ENCODE results near the gene MTCH1.

DNA sequence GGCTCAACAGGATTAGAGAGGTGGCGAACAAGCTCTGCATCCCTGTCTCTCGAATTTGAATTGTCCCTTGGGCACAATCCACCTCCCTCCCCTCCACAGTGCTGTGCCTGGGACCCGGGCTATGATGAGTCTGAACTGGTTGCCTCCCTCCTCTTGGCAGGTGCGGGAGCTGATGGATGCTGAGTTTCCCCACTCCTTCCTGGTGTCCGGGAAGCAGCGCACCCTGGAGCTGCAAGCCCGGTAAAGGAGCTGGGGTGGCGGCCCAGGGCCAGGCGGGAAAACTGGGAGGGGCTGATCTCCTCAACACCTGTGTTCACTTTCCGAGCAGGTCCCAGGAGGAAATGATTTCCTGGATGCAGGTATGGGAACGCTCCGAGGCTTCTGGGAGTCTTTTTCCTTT lies 34.4 kb upstream of the MTCH1 start:
- TF ChIP-seq ZFX (IDR thresholded peaks at IDR 0.05) = no peak
- TF ChIP-seq, protein P1, sequence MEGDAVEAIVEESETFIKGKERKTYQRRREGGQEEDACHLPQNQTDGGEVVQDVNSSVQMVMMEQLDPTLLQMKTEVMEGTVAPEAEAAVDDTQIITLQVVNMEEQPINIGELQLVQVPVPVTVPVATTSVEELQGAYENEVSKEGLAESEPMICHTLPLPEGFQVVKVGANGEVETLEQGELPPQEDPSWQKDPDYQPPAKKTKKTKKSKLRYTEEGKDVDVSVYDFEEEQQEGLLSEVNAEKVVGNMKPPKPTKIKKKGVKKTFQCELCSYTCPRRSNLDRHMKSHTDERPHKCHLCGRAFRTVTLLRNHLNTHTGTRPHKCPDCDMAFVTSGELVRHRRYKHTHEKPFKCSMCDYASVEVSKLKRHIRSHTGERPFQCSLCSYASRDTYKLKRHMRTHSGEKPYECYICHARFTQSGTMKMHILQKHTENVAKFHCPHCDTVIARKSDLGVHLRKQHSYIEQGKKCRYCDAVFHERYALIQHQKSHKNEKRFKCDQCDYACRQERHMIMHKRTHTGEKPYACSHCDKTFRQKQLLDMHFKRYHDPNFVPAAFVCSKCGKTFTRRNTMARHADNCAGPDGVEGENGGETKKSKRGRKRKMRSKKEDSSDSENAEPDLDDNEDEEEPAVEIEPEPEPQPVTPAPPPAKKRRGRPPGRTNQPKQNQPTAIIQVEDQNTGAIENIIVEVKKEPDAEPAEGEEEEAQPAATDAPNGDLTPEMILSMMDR (conservative IDR thresholded peaks at IDR 0.05) = no peak
